GM23338 (cell line): ENCODE data around the gene PRR36. TPM values are rescaled to one million over a fixed set of nuclear protein-coding genes. Genes with fewer than 3 reads are reported as not detected.
A peak's percentile ranks its signal among the peaks of the same experiment; 100 is the strongest.

Source experiments
- ATAC-seq: fragments of 200-7000 bp; cut with Tn5 transposase; 3 replicates; pipeline ENCODE4 v1.9.1; 2020
- DNase-seq: peaks from one replicate; pipeline ENCODE4 v3.0.0-alpha.2; 2015; ENCODE audit warnings: low spot score
- H2AFZ ChIP-seq: fragments of 200-600 bp; sonication (generic); 2 replicates; pipeline ENCODE4 v1.8.0; 2016; ENCODE audit warnings: antibody characterized with exemption, mild to moderate bottlenecking, moderate library complexity
- H3F3A ChIP-seq: fragments of 200-600 bp; sonication (generic); replicated peaks from 2 replicates; pipeline ENCODE4 v1.8.0; 2017; ENCODE audit warnings: antibody characterized with exemption, mixed run types, low read depth
- H3K27ac ChIP-seq: fragments of 200-600 bp; sonication (generic); 2 replicates; pipeline ENCODE4 v1.6.1; 2016; ENCODE audit warnings: low read depth
- H3K27me3 ChIP-seq: fragments of 200-600 bp; sonication (generic); 2 replicates; pipeline ENCODE4 v1.8.0; 2016; ENCODE audit warnings: mild to moderate bottlenecking, mixed run types, moderate library complexity; ENCODE audit not compliant: insufficient read depth
- H3K36me3 ChIP-seq: fragments of 200-600 bp; sonication (generic); 2 replicates; pipeline ENCODE4 v1.8.0; 2016; ENCODE audit warnings: mild to moderate bottlenecking; ENCODE audit not compliant: insufficient read depth
- H3K4me1 ChIP-seq: fragments of 200-600 bp; sonication (generic); 2 replicates; pipeline ENCODE4 v1.8.0; 2016; ENCODE audit warnings: mild to moderate bottlenecking, moderate library complexity; ENCODE audit not compliant: insufficient read depth
- H3K4me2 ChIP-seq: fragments of 200-600 bp; sonication (generic); 2 replicates; pipeline ENCODE4 v1.7.1; 2017; ENCODE audit warnings: mixed run types
- H3K4me3 ChIP-seq: fragments of 200-600 bp; sonication (generic); 2 replicates; pipeline ENCODE4 v1.6.1; 2016; ENCODE audit warnings: mixed run types
- H3K79me2 ChIP-seq: fragments of 200-600 bp; sonication (generic); replicated peaks from 2 replicates; pipeline ENCODE4 v1.8.0; 2017; ENCODE audit warnings: mild to moderate bottlenecking; ENCODE audit not compliant: insufficient read depth
- H3K9me2 ChIP-seq: fragments of 200-600 bp; sonication (generic); 2 replicates; pipeline ENCODE4 v1.8.0; 2017; ENCODE audit not compliant: insufficient read depth
- H4K20me1 ChIP-seq: fragments of 200-600 bp; sonication (generic); replicated peaks from 2 replicates; pipeline ENCODE4 v1.8.0; 2017; ENCODE audit warnings: mild to moderate bottlenecking; ENCODE audit not compliant: insufficient read depth
- H3K27ac Mint-ChIP-seq: 2 replicates; pipeline ENCODE4 v1.8.0; 2020; ENCODE audit warnings: inconsistent platforms, mild to moderate bottlenecking, moderate library complexity, mixed read lengths
- H3K27me3 Mint-ChIP-seq: 3 replicates; pipeline ENCODE4 v1.8.0; 2022; ENCODE audit warnings: low read depth, mild to moderate bottlenecking, moderate library complexity, mixed read lengths, inconsistent platforms; ENCODE audit not compliant: insufficient read depth, poor library complexity
- H3K36me3 Mint-ChIP-seq: 3 replicates; pipeline ENCODE4 v1.8.0; 2021; ENCODE audit warnings: low read depth, mild to moderate bottlenecking, inconsistent platforms, moderate library complexity, mixed read lengths
- H3K4me1 Mint-ChIP-seq: 3 replicates; pipeline ENCODE4 v1.8.0; 2020; ENCODE audit warnings: mild to moderate bottlenecking, inconsistent platforms, mixed read lengths
- H3K4me3 Mint-ChIP-seq: 3 replicates; pipeline ENCODE4 v1.8.0; 2021; ENCODE audit warnings: moderate library complexity, mild to moderate bottlenecking, inconsistent platforms, mixed read lengths
- H3K9me3 Mint-ChIP-seq: 3 replicates; pipeline ENCODE4 v1.8.0; 2020; ENCODE audit warnings: moderate library complexity, mild to moderate bottlenecking, inconsistent platforms, mixed read lengths
- CREB1 ChIP-seq: fragments of 250-450 bp; sonication (Bioruptor Pico); IDR thresholded peaks from 2 replicates; pipeline ENCODE4 v1.5.0; 2020; ENCODE audit warnings: low read depth, mild to moderate bottlenecking, moderate library complexity
- CTCF ChIP-seq, 2 experiments: fragments of 200-600 bp in 1 of 2; sonication (generic) in 1 of 2; conservative IDR thresholded peaks; 2 replicates each; pipeline versions ENCODE4 v1.5.1 to v1.6.1; 2016 to 2017; ENCODE audit warnings: antibody characterized with exemption in 2 of 2, low read depth in 2 of 2, mild to moderate bottlenecking in 2 of 2, moderate library complexity in 1 of 2
- ETS1 ChIP-seq: IDR thresholded peaks from 2 replicates; pipeline ENCODE4 v1.6.1; 2016; ENCODE audit warnings: antibody characterized with exemption
- EZH2 ChIP-seq: fragments of 200-600 bp; sonication (generic); IDR thresholded peaks from one replicate; pipeline ENCODE4 v1.8.0; 2017; ENCODE audit warnings: antibody characterized with exemption, mild to moderate bottlenecking, low read depth; ENCODE audit not compliant: unreplicated experiment
- EZH2phosphoT487 ChIP-seq: fragments of 200-600 bp; sonication (generic); IDR thresholded peaks from one replicate; pipeline ENCODE4 v1.8.1; 2018; ENCODE audit warnings: antibody characterized with exemption; ENCODE audit not compliant: unreplicated experiment
- JUNB ChIP-seq: IDR thresholded peaks from one replicate; pipeline ENCODE4 v1.6.1; 2016; ENCODE audit warnings: antibody characterized with exemption; ENCODE audit not compliant: unreplicated experiment
- NANOG ChIP-seq: IDR thresholded peaks from 2 replicates; pipeline ENCODE4 v1.6.1; 2016; ENCODE audit warnings: antibody characterized with exemption, borderline replicate concordance
- POLR2AphosphoS5 ChIP-seq: IDR thresholded peaks from 2 replicates; pipeline ENCODE4 v1.6.1; 2016; ENCODE audit warnings: antibody characterized with exemption, low read depth
- REST ChIP-seq: IDR thresholded peaks from one replicate; pipeline ENCODE4 v1.6.1; 2018; ENCODE audit warnings: antibody characterized with exemption; ENCODE audit not compliant: unreplicated experiment
- STAT1 ChIP-seq: IDR thresholded peaks from one replicate; pipeline ENCODE4 v1.6.1; 2016; ENCODE audit warnings: antibody characterized with exemption; ENCODE audit not compliant: unreplicated experiment
- ZNF114 ChIP-seq: fragments of 250-450 bp; sonication (Bioruptor Pico); IDR thresholded peaks from 2 replicates; pipeline ENCODE4 v1.5.0; 2020; ENCODE audit warnings: mild to moderate bottlenecking, moderate library complexity
- ZNF331 ChIP-seq: fragments of 250-450 bp; sonication (Bioruptor Pico); IDR thresholded peaks from 2 replicates; pipeline ENCODE4 v1.5.0; 2020; ENCODE audit warnings: low read depth, mild to moderate bottlenecking, moderate library complexity
- ZNF462 ChIP-seq: fragments of 250-450 bp; sonication (Bioruptor Pico); IDR thresholded peaks from 2 replicates; pipeline ENCODE4 v1.5.0; 2020; ENCODE audit warnings: mild to moderate bottlenecking, moderate library complexity
- polyA plus RNA-seq: library from polyadenylated mRNA; unstranded; fragments of >200 nt; fragmentation: Nextera tagmentation; extraction: Ambion mirVana; gene quantifications from 2 replicates; pipeline ENCODE4 v1.2.1, GENCODE V29; 2016
- total RNA-seq: library from RNA; depleted of rRNA; stranded (reverse); fragments of >200 nt; shearing (Covaris generic); gene quantifications from 2 replicates; pipeline ENCODE4 v1.2.3, GENCODE V29; 2014

Gene PRR36
- total and polyA plus RNA-seq, 2 experiments from 2014 or later: 17.6 to 17.9 TPM

- Histone ChIP-seq H4K20me1 (peaks cover 14% of the 10 kb centered on the region; the same call in 1 of the 2 replicates), H3K4me1 (no peaks in the 10 kb centered on the region; the same call in 1 of the 2 replicates), H3K4me3 (peak overlapping the region; percentile 64), H3K9me2 (no peaks in the 10 kb centered on the region), H2AFZ (peak overlapping the region; percentile 88), H3K27me3 (peaks cover 57% of the 10 kb centered on the region), H3K36me3 (no peaks in the 10 kb centered on the region), H3K27ac (no peak overlapping the region), H3F3A (peaks cover 26% of the 10 kb centered on the region), H3K79me2 (no peaks in the 10 kb centered on the region), H3K4me2 (peak overlapping the region; percentile 91)
- H3K36me3 Mint-ChIP-seq: peaks cover 12% of the 10 kb centered on the region; the same call in 2 of the 3 replicates
- DNase-seq (peak; percentile 83), ATAC-seq (peak; percentile 52)
- H3K4me3 Mint-ChIP-seq: peak overlapping the region; percentile 85
- H3K4me1 Mint-ChIP-seq: peaks cover 15% of the 10 kb centered on the region
- peaks cover 2% of the 10 kb centered on the region; the same call in 1 of the 3 replicates for H3K9me3 Mint-ChIP-seq
- TF ChIP-seq ETS1: no peak
- TF ChIP-seq STAT1: no peak
- no peak for TF ChIP-seq NANOG
- peak; percentile 59 to 71 for TF ChIP-seq CTCF (conservative IDR thresholded peaks at IDR 0.05; ENCODE audit: low read depth in 2 of 2)
- no peak for TF ChIP-seq EZH2phosphoT487
- no peak for TF ChIP-seq JUNB
- peak; percentile 63 for TF ChIP-seq EZH2
- TF ChIP-seq REST: no peak
- TF ChIP-seq ZNF462 (CRISPR knock-in tag): no peak
- TF ChIP-seq ZNF114 (CRISPR knock-in tag): no peak
- no peak for TF ChIP-seq ZNF331 (CRISPR knock-in tag)
- TF ChIP-seq POLR2AphosphoS5: no peak
- TF ChIP-seq CREB1: 0 out of 2 replicates have a peak, but pooled peaks have one; percentile 14
- H3K27me3 Mint-ChIP-seq: peaks cover 51% of the 10 kb centered on the region
- H3K27ac Mint-ChIP-seq: no peak overlapping the region
Observed at GRCh38 chr19:7917267-7918061, 43.3 kb upstream of the PRR36 start.
